ENCODE results near the gene GDF10.

DNA sequence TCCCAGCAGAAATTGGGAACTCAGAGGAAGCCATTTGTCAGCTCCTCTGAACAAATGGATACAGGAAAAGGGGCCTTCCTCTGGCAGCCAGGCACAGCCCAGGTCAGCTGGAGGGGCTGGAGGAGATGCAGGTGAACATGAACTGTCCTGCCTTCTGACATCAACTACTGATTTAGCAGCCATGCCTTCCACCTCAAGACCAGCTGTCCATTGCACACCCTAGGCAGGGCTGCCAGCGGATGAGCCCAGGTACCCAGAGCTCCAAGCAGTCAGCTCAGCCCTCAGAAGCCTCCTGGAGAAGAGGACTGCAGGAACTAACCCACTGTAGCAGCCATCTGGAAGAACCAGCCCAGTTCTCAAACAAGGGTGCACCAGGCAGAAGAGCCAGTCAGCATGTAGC lies 44.1 kb upstream of the GDF10 start:
- TF ChIP-seq, protein P1, sequence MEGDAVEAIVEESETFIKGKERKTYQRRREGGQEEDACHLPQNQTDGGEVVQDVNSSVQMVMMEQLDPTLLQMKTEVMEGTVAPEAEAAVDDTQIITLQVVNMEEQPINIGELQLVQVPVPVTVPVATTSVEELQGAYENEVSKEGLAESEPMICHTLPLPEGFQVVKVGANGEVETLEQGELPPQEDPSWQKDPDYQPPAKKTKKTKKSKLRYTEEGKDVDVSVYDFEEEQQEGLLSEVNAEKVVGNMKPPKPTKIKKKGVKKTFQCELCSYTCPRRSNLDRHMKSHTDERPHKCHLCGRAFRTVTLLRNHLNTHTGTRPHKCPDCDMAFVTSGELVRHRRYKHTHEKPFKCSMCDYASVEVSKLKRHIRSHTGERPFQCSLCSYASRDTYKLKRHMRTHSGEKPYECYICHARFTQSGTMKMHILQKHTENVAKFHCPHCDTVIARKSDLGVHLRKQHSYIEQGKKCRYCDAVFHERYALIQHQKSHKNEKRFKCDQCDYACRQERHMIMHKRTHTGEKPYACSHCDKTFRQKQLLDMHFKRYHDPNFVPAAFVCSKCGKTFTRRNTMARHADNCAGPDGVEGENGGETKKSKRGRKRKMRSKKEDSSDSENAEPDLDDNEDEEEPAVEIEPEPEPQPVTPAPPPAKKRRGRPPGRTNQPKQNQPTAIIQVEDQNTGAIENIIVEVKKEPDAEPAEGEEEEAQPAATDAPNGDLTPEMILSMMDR (IDR thresholded peaks at IDR 0.05; ENCODE audit: low read depth, low read length): no peak
- no peak for TF ChIP-seq EZH2phosphoT487 (IDR thresholded peaks at IDR 0.05; ENCODE audit: low read depth)

All from OCI-LY3 (cell line).